ENCODE results near the gene C9orf153.

GRCh38 chr9:86201474-86202337, 57.8 kb downstream of the C9orf153 start:
- TF ChIP-seq, protein P1, sequence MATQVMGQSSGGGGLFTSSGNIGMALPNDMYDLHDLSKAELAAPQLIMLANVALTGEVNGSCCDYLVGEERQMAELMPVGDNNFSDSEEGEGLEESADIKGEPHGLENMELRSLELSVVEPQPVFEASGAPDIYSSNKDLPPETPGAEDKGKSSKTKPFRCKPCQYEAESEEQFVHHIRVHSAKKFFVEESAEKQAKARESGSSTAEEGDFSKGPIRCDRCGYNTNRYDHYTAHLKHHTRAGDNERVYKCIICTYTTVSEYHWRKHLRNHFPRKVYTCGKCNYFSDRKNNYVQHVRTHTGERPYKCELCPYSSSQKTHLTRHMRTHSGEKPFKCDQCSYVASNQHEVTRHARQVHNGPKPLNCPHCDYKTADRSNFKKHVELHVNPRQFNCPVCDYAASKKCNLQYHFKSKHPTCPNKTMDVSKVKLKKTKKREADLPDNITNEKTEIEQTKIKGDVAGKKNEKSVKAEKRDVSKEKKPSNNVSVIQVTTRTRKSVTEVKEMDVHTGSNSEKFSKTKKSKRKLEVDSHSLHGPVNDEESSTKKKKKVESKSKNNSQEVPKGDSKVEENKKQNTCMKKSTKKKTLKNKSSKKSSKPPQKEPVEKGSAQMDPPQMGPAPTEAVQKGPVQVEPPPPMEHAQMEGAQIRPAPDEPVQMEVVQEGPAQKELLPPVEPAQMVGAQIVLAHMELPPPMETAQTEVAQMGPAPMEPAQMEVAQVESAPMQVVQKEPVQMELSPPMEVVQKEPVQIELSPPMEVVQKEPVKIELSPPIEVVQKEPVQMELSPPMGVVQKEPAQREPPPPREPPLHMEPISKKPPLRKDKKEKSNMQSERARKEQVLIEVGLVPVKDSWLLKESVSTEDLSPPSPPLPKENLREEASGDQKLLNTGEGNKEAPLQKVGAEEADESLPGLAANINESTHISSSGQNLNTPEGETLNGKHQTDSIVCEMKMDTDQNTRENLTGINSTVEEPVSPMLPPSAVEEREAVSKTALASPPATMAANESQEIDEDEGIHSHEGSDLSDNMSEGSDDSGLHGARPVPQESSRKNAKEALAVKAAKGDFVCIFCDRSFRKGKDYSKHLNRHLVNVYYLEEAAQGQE (IDR thresholded peaks at IDR 0.05; ENCODE audit: low read depth, low read length) = no peak
- TF ChIP-seq SIN3A (IDR thresholded peaks at IDR 0.05; ENCODE audit: borderline replicate concordance, low read depth, low read length) (no peak), USF1 (IDR thresholded peaks at IDR 0.05; ENCODE audit: borderline replicate concordance, low read depth) (no peak), CTCF (IDR thresholded peaks at IDR 0.05) (no peak), FOXM1 (IDR thresholded peaks at IDR 0.05; ENCODE audit: low read depth) (no peak), EZH2phosphoT487 (IDR thresholded peaks at IDR 0.05; ENCODE audit: borderline replicate concordance, low read depth) (no peak), RAD21 (IDR thresholded peaks at IDR 0.05; ENCODE audit: low read length) (no peak), YY1 (IDR thresholded peaks at IDR 0.05; ENCODE audit: low read depth) (no peak), GABPA (IDR thresholded peaks at IDR 0.05; ENCODE audit: low read depth) (no peak), ZBTB33 (IDR thresholded peaks at IDR 0.05; ENCODE audit: borderline replicate concordance, low read depth) (no peak), POLR2AphosphoS5 (IDR thresholded peaks at IDR 0.05; ENCODE audit: low read depth, low read length) (no peak), TAF1 (IDR thresholded peaks at IDR 0.05; ENCODE audit: borderline replicate concordance, low read depth, low read length) (no peak), TCF12 (IDR thresholded peaks at IDR 0.05) (no peak)
